A673 (cell line): Measurements from ENCODE around the gene DGKZ.

ENCODE experiments used
- EZH2 ChIP-seq: fragments of 200-600 bp; sonication (generic); IDR thresholded peaks from 2 replicates; pipeline ENCODE4 v1.6.1; 2017; ENCODE audit warnings: borderline replicate concordance, low read depth, mild to moderate bottlenecking, mixed read lengths, antibody characterized with exemption, low read length; ENCODE audit not compliant: poor library complexity, severe bottlenecking
- TF ChIP-seq, protein P1 (sequence below): fragments of 300-800, 200-600 bp; sonication (generic); conservative IDR thresholded peaks from 2 replicates; pipeline ENCODE4 v1.5.1; 2017; ENCODE audit warnings: low read depth, mild to moderate bottlenecking, antibody characterized with exemption, low read length, moderate library complexity, mixed read lengths

DNA sequence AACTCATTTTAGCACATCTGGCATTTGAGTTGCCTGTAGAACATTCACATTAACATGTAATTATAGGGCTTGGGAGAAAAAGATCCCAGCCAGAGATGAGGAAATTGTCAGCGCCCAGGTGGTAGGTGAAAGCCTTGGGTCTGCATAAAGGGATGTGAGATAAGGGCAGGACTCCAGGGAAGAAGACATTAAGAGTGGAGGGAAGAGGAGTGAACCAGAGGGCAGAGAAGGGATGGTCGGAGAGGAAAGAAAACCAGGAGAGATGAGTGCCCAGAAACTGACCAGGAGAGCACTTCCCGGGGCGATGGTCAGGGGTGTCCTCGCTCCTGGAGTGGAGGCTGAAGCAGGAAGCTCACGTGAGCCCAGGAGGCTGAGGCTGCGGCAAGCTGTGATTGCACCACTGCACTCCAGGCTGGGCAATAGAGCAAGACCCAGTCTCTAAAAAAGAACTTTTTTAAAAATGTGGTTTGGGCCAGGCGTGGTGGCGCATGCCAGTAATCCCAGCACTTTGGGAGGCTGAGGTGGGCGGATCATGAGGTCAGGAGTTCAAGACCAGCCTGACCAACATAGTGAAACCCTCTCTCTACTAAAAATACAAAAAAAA lies 20.3 kb upstream of the DGKZ start:
- TF ChIP-seq, protein P1, sequence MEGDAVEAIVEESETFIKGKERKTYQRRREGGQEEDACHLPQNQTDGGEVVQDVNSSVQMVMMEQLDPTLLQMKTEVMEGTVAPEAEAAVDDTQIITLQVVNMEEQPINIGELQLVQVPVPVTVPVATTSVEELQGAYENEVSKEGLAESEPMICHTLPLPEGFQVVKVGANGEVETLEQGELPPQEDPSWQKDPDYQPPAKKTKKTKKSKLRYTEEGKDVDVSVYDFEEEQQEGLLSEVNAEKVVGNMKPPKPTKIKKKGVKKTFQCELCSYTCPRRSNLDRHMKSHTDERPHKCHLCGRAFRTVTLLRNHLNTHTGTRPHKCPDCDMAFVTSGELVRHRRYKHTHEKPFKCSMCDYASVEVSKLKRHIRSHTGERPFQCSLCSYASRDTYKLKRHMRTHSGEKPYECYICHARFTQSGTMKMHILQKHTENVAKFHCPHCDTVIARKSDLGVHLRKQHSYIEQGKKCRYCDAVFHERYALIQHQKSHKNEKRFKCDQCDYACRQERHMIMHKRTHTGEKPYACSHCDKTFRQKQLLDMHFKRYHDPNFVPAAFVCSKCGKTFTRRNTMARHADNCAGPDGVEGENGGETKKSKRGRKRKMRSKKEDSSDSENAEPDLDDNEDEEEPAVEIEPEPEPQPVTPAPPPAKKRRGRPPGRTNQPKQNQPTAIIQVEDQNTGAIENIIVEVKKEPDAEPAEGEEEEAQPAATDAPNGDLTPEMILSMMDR, result no peak
- TF ChIP-seq EZH2, result no peak
